Tibial nerve (tissue), 4 donors: ENCODE results near the gene CAVIN2. TPM values are rescaled to one million over a fixed set of nuclear protein-coding genes. Genes with fewer than 3 reads are reported as not detected.

Experiments used
- DNase-seq, 2 donors: peaks; one replicate each; pipeline ENCODE4 v3.0.0-alpha.2; 2019; ENCODE audit warnings: low spot score in 2 of 2
- H3K27ac ChIP-seq, 4 donors: fragments of 200-600 bp; sonication (generic) in 3 of 4; one replicate each; pipeline ENCODE4 v1.5.1; 2017 to 2019; ENCODE audit warnings: mild to moderate bottlenecking in 1 of 4
- H3K27me3 ChIP-seq, 2 donors: fragments of 200-600 bp; sonication (generic) in 1 of 2; one replicate each; pipeline versions ENCODE4 v1.5.1 to v1.6.0; 2017 to 2019
- H3K36me3 ChIP-seq, 3 donors: fragments of 200-600 bp; sonication (generic); one replicate each; pipeline ENCODE4 v1.5.1; 2018 to 2019
- H3K4me1 ChIP-seq, 4 donors: fragments of 200-600 bp; sonication (generic) in 3 of 4; one replicate each; pipeline ENCODE4 v1.5.1; 2017 to 2019
- H3K4me3 ChIP-seq, 4 donors: fragments of 200-600 bp; sonication (generic) in 3 of 4; one replicate each; pipeline ENCODE4 v1.5.1; 2017 to 2019; ENCODE audit warnings: mild to moderate bottlenecking in 1 of 4, moderate library complexity in 1 of 4
- H3K9me3 ChIP-seq, 4 donors: fragments of 200-600 bp; sonication (generic) in 3 of 4; one replicate each; pipeline ENCODE4 v1.5.1; 2017 to 2019
- EP300 ChIP-seq, 2 donors: sonication (generic); formaldehyde crosslinking; IDR thresholded peaks; one replicate each; pipeline ENCODE4 v1.6.1; 2017; ENCODE audit warnings: antibody characterized with exemption in 2 of 2, mild to moderate bottlenecking in 1 of 2
- POLR2A ChIP-seq, 2 donors: fragments of 450-650 bp; IDR thresholded peaks; one replicate each; pipeline ENCODE4 v1.6.1; 2017; ENCODE audit warnings: antibody characterized with exemption in 2 of 2, mild to moderate bottlenecking in 2 of 2, moderate library complexity in 2 of 2
- WGBS, 2 donors: methylation state at CpG; one replicate each; pipeline ENCODE4 v1.1.5; 2018; 5-methylcytosine and 5-hydroxymethylcytosine counted together
- total RNA-seq, 4 donors: library from RNA; depleted of rRNA; stranded (reverse); fragments of >200 nt; gene quantifications; one replicate each; pipeline ENCODE4 v1.1.0, GENCODE V29; 2016
- TF ChIP-seq, protein P1 (sequence below), 5 experiments: fragments of 200-600 bp in 3 of 5; fragments of 450-650 bp in 2 of 5; sonication (generic) in 3 of 5; IDR thresholded peaks; one replicate each; pipeline ENCODE4 v1.5.1; 2016 to 2019; ENCODE audit warnings: antibody characterized with exemption in 5 of 5, mild to moderate bottlenecking in 3 of 5, moderate library complexity in 2 of 5

CAVIN2 gene
- total RNA-seq, 4 donors from 2014 or later = 47.9 to 54.0 (median 50.9) TPM

DNA sequence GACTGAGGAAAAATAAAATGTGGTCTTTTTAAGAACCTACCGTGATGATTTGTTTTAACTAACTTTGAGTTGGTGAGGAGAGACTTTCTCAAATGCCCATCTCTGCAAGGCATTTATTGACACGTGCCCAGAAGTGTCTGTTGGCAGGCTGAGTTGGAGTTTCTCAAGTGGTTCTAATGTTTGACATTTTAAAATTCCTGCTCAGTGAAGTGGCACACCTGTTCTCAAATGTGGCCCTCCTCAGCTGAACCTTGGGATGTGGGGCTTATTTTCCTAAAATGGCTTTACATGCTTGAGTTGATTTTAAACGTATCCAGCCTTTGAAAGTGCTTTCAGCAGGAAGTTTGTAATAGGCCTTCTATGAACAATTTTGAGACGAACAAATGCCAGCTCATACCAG, 876 bp upstream of the CAVIN2 start:
- Histone ChIP-seq H3K27ac (peak overlapping the region in 2 of 4 donors; percentile 50 to 76), H3K4me3 (peak overlapping the region in 1 of 4 donors; percentile 54), H3K9me3 (no peaks in the 10 kb centered on the region), H3K4me1 (peaks cover 0 to 39% (median 0%) of the 10 kb centered on the region in 4 donors), H3K27me3 (no peaks in the 10 kb centered on the region), H3K36me3 (no peaks in the 10 kb centered on the region)
- no peak for TF ChIP-seq EP300 (IDR thresholded peaks at IDR 0.05)
- TF ChIP-seq, protein P1, sequence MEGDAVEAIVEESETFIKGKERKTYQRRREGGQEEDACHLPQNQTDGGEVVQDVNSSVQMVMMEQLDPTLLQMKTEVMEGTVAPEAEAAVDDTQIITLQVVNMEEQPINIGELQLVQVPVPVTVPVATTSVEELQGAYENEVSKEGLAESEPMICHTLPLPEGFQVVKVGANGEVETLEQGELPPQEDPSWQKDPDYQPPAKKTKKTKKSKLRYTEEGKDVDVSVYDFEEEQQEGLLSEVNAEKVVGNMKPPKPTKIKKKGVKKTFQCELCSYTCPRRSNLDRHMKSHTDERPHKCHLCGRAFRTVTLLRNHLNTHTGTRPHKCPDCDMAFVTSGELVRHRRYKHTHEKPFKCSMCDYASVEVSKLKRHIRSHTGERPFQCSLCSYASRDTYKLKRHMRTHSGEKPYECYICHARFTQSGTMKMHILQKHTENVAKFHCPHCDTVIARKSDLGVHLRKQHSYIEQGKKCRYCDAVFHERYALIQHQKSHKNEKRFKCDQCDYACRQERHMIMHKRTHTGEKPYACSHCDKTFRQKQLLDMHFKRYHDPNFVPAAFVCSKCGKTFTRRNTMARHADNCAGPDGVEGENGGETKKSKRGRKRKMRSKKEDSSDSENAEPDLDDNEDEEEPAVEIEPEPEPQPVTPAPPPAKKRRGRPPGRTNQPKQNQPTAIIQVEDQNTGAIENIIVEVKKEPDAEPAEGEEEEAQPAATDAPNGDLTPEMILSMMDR (IDR thresholded peaks at IDR 0.05) = no peak
- TF ChIP-seq POLR2A (IDR thresholded peaks at IDR 0.05) = no peak
- WGBS, 2 donors = 53 to 57% methylated on average over 4 of the region's 4 CpGs
- DNase-seq = no peak

- Histone ChIP-seq H3K36me3 (no peaks in the 10 kb centered on the region), H3K4me1 (peaks cover 0 to 42% (median 0%) of the 10 kb centered on the region in 4 donors), H3K9me3 (no peaks in the 10 kb centered on the region), H3K27me3 (no peaks in the 10 kb centered on the region), H3K27ac (peak overlapping the region in 3 of 4 donors; percentile 50 to 76 (median 55)), H3K4me3 (peak overlapping the region; percentile 22 to 54 (median 38))
- TF ChIP-seq, protein P1 (IDR thresholded peaks at IDR 0.05) = no peak
- TF ChIP-seq EP300 (IDR thresholded peaks at IDR 0.05) = no peak
- no peak for TF ChIP-seq POLR2A (IDR thresholded peaks at IDR 0.05)
- DNase-seq = no peak
- WGBS, 2 donors = 62 to 69% methylated on average over 11 of the region's 11 CpGs
Measured at GRCh38 chr2:191845876-191846514, 893 bp downstream of the CAVIN2 start.

DNA sequence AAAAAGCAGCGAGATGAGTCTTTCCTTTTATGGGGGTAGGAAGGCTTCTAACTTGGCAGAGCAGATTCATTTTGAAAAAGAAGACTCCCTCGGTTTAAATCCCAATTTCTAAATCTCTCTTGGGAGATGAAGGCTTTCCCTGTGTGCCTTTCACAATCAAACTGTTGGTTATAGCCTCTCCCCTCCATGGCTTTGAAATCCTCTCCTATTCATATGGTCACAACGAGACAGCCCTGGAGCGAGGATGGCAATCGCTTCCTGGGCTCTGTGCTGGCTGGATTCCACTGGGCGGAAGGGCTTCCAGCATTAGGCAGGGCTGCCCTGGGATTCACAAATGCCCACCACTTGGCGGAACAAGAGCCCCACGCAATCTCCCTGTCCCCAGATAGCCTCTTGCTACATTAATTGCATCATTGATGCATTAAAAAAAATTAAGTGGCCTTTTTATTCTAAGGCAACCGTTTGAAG, 1.6 kb downstream of the CAVIN2 start:
- peak overlapping the region in 3 of 4 donors; percentile 50 to 76 (median 55) for H3K27ac ChIP-seq
- H3K9me3 ChIP-seq = no peaks in the 10 kb centered on the region
- H3K4me3 ChIP-seq = peak overlapping the region in 3 of 4 donors; percentile 22 to 54 (median 36)
- no peaks in the 10 kb centered on the region for H3K27me3 ChIP-seq
- TF ChIP-seq EP300 (IDR thresholded peaks at IDR 0.05) = no peak
- TF ChIP-seq, protein P1 (IDR thresholded peaks at IDR 0.05) = no peak
- TF ChIP-seq POLR2A (IDR thresholded peaks at IDR 0.05) = no peak
- DNase-seq = no peak
- no peaks in the 10 kb centered on the region for H3K36me3 ChIP-seq
- H3K4me1 ChIP-seq = peaks cover 0 to 42% (median 0%) of the 10 kb centered on the region in 4 donors
- 4 to 13% methylated on average over 9 of the region's 9 CpGs for WGBS, 2 donors

- Histone ChIP-seq H3K4me1 (peaks cover 0 to 42% (median 0%) of the 10 kb centered on the region in 4 donors), H3K27ac (peak overlapping the region in 2 of 4 donors; percentile 55 to 76), H3K36me3 (no peaks in the 10 kb centered on the region), H3K4me3 (peak overlapping the region in 2 of 4 donors; percentile 22 to 54), H3K27me3 (no peaks in the 10 kb centered on the region), H3K9me3 (no peaks in the 10 kb centered on the region)
- 50 to 54% methylated on average over 1 of the region's 1 CpG for WGBS, 2 donors
- TF ChIP-seq POLR2A (IDR thresholded peaks at IDR 0.05) = no peak
- no peak for TF ChIP-seq EP300 (IDR thresholded peaks at IDR 0.05)
- TF ChIP-seq, protein P1 (IDR thresholded peaks at IDR 0.05) = no peak
- DNase-seq = no peak
Measured at GRCh38 chr2:191844706-191845105, 2.2 kb downstream of the CAVIN2 start.

- no peak for DNase-seq
- Histone ChIP-seq H3K4me3 (no peak overlapping the region), H3K27ac (no peak overlapping the region), H3K4me1 (peaks cover 0 to 24% (median 0%) of the 10 kb centered on the region in 4 donors), H3K9me3 (no peaks in the 10 kb centered on the region), H3K36me3 (peaks cover 0 to 5% (median 0%) of the 10 kb centered on the region in 3 donors), H3K27me3 (no peaks in the 10 kb centered on the region)
- WGBS, 2 donors = 71 to 78% methylated on average over 2 of the region's 2 CpGs
- no peak for TF ChIP-seq EP300 (IDR thresholded peaks at IDR 0.05)
- TF ChIP-seq POLR2A (IDR thresholded peaks at IDR 0.05) = no peak
- TF ChIP-seq, protein P1 (IDR thresholded peaks at IDR 0.05) = no peak
Measured at GRCh38 chr2:191840921-191841320, 6.0 kb downstream of the CAVIN2 start.
